Measurements from ENCODE around the gene LRRC4C. TPM values are rescaled to one million over a fixed set of nuclear protein-coding genes. Genes with fewer than 3 reads are reported as not detected.

Gene LRRC4C
- total RNA-seq, 1 experiment from 2014 or later = 0.13 TPM

DNA sequence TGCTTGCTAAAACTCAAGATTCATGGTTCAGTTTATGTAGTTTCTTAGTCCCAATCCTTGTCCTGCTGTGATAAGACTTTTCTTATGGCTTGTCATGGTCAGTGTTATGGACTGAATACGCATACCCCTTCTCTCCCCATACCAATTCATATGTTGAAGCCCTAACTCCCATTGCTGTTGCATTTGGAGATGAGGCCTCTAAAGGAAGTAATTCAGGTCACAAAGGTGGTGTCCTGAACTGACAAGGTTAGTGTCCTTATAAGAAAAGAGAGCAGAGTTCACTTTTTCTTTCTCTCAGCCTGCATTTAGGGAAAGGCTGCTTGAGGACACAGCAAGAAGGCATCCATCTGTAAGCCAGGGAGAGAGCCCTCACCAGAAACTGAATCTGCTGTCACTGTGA is 618.2 kb downstream of the LRRC4C start:
- Histone ChIP-seq H3K4me1 (ENCODE audit: insufficient read depth, low read length) (no peaks in the 10 kb centered on the region; the same call in 1 of the 2 replicates), H3K79me2 (ENCODE audit: insufficient read depth, low read length) (no peaks in the 10 kb centered on the region), H3K9me3 (ENCODE audit: control insufficient read depth, low read depth, low read length) (no peaks in the 10 kb centered on the region), H4K91ac (ENCODE audit: insufficient read length, low read depth, low read length) (no peak overlapping the region), H3K27me3 (ENCODE audit: insufficient read depth, low read length) (no peaks in the 10 kb centered on the region), H2BK15ac (ENCODE audit: low read depth, low read length) (no peak overlapping the region), H3K4ac (ENCODE audit: low read depth, low read length) (no peak overlapping the region), H3K14ac (ENCODE audit: insufficient read depth, low read length) (no peak overlapping the region), H2BK5ac (ENCODE audit: insufficient read length, low read length) (no peak overlapping the region), H3K79me1 (ENCODE audit: insufficient read depth, low read depth, low read length, poor library complexity, severe bottlenecking) (no peaks in the 10 kb centered on the region), H3K18ac (ENCODE audit: insufficient read length, low read depth, low read length) (no peak overlapping the region), H3K27ac (ENCODE audit: insufficient read length, low read depth, low read length) (no peak overlapping the region), H3K23ac (ENCODE audit: insufficient read length, low read depth, low read length) (no peak overlapping the region), H3K56ac (ENCODE audit: insufficient read length, low read depth, low read length) (no peak overlapping the region), H3K23me2 (ENCODE audit: insufficient read length, low read depth, low read length, poor library complexity, severe bottlenecking) (no peaks in the 10 kb centered on the region), H3T11ph (ENCODE audit: low read length) (no peak overlapping the region), H4K8ac (replicated peaks; ENCODE audit: insufficient read length, low read depth, low read length) (no peak overlapping the region), H2BK20ac (ENCODE audit: low read depth, low read length, poor library complexity, severe bottlenecking) (no peak overlapping the region), H2BK120ac (ENCODE audit: low read depth, low read length, poor library complexity, severe bottlenecking) (no peak overlapping the region), H4K5ac (ENCODE audit: insufficient read length, low read depth, low read length) (no peak overlapping the region), H4K20me1 (ENCODE audit: control insufficient read depth, insufficient read depth, insufficient read length) (no peaks in the 10 kb centered on the region), H2AK5ac (ENCODE audit: insufficient read length, low read length) (no peak overlapping the region), H3K9ac (ENCODE audit: extremely low read depth, insufficient read length, low read length) (no peak overlapping the region), H2BK12ac (ENCODE audit: insufficient read length, low read depth, low read length) (no peak overlapping the region), H2AFZ (ENCODE audit: low read length) (no peak overlapping the region), H3K4me2 (ENCODE audit: insufficient read depth, insufficient read length, low read length) (no peak overlapping the region)
- no peaks in the 10 kb centered on the region for H3K36me3 Mint-ChIP-seq (ENCODE audit: insufficient read depth in 1 of 3, low read depth in 3 of 3)
- no CpG with 5 or more reads among the region's 1 CpG for WGBS (ENCODE audit: extremely low coverage, insufficient read length, low lambda C conversion rate)
- peaks cover 26 to 28% of the 10 kb centered on the region in 2 experiments for H3K4me1 Mint-ChIP-seq
- TF ChIP-seq, protein P1, sequence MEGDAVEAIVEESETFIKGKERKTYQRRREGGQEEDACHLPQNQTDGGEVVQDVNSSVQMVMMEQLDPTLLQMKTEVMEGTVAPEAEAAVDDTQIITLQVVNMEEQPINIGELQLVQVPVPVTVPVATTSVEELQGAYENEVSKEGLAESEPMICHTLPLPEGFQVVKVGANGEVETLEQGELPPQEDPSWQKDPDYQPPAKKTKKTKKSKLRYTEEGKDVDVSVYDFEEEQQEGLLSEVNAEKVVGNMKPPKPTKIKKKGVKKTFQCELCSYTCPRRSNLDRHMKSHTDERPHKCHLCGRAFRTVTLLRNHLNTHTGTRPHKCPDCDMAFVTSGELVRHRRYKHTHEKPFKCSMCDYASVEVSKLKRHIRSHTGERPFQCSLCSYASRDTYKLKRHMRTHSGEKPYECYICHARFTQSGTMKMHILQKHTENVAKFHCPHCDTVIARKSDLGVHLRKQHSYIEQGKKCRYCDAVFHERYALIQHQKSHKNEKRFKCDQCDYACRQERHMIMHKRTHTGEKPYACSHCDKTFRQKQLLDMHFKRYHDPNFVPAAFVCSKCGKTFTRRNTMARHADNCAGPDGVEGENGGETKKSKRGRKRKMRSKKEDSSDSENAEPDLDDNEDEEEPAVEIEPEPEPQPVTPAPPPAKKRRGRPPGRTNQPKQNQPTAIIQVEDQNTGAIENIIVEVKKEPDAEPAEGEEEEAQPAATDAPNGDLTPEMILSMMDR (conservative IDR thresholded peaks at IDR 0.05) = no peak
- no peak for DNase-seq
- H3K9me3 Mint-ChIP-seq = no peaks in the 10 kb centered on the region; a peak in 1 of 5 replicates
- H3K4me3 Mint-ChIP-seq = no peak overlapping the region
- no peak overlapping the region; a peak in 2 of 7 replicates for H3K27ac Mint-ChIP-seq
- peaks cover 3% of the 10 kb centered on the region for H3K27me3 Mint-ChIP-seq (ENCODE audit: low read depth)

All from H9 (cell line).